ENCODE data around the gene WDFY4.

DNA sequence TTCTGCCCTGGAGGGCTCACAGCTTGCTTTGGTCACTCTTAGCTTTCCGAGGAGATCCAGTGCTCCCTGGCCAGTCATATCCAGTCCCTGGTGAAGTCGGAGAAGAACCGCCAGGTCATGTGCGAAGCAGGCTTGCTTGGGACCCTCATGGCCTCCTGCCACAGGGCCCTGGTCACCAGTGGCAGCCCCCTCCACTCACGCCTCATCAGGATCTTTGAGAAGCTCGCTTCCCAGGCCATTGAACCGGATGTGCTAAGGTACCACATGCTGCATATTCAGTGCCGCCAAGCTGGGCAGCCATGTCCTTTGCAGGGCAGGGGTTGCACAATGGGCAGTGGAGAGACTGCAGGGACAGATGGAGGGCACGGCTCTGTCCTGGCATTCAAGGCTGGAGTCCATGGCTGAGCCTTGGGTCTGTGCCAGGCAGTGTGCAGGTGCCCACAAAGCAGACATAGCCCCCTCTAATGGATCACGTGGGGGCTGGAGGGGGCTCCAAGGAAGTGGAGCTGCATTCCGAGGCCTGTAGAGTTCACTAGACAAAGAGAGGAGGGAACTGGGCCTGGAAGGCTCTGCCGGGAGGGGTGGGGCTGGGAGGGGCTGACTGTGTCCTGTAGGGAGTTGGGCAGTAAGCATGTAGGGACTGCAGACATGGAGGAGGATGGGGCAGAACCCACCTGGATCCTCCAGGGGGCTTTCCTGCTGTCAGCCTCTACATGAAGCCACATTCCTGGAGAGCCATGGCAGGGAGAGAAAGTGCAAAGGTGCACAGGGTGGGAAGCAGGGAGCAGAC, 89.9 kb downstream of the WDFY4 start:
- no peak for TF ChIP-seq PBX3 (IDR thresholded peaks at IDR 0.05)
- no peak for TF ChIP-seq GATA2 (CRISPR knock-in tag; IDR thresholded peaks at IDR 0.05)
- no peak for TF ChIP-seq CTCF (IDR thresholded peaks at IDR 0.05)
- no peak for TF ChIP-seq FOXJ3 (CRISPR knock-in tag; IDR thresholded peaks at IDR 0.05)
- TF ChIP-seq EP300 (IDR thresholded peaks at IDR 0.05; ENCODE audit: borderline replicate concordance in 1 of 2, low read depth in 1 of 2, low read length in 1 of 2) = no peak
- TF ChIP-seq, protein P1, sequence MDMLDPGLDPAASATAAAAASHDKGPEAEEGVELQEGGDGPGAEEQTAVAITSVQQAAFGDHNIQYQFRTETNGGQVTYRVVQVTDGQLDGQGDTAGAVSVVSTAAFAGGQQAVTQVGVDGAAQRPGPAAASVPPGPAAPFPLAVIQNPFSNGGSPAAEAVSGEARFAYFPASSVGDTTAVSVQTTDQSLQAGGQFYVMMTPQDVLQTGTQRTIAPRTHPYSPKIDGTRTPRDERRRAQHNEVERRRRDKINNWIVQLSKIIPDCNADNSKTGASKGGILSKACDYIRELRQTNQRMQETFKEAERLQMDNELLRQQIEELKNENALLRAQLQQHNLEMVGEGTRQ (IDR thresholded peaks at IDR 0.05; ENCODE audit: borderline replicate concordance, low read depth, low read length) = no peak
- no peak for TF ChIP-seq POLR2AphosphoS5 (IDR thresholded peaks at IDR 0.05; ENCODE audit: low read depth, low read length)
- no peak for TF ChIP-seq TAF1 (IDR thresholded peaks at IDR 0.05; ENCODE audit: borderline replicate concordance, low read depth, low read length)
